ENCODE data around the gene TEDC1. TPM values are rescaled to one million over a fixed set of nuclear protein-coding genes. Genes with fewer than 3 reads are reported as not detected.
A peak's percentile ranks its signal among the peaks of the same experiment; 100 is the strongest.

The TEDC1 gene
- total RNA-seq, 1 experiment from 2014 or later, result 26.2 TPM

DNA sequence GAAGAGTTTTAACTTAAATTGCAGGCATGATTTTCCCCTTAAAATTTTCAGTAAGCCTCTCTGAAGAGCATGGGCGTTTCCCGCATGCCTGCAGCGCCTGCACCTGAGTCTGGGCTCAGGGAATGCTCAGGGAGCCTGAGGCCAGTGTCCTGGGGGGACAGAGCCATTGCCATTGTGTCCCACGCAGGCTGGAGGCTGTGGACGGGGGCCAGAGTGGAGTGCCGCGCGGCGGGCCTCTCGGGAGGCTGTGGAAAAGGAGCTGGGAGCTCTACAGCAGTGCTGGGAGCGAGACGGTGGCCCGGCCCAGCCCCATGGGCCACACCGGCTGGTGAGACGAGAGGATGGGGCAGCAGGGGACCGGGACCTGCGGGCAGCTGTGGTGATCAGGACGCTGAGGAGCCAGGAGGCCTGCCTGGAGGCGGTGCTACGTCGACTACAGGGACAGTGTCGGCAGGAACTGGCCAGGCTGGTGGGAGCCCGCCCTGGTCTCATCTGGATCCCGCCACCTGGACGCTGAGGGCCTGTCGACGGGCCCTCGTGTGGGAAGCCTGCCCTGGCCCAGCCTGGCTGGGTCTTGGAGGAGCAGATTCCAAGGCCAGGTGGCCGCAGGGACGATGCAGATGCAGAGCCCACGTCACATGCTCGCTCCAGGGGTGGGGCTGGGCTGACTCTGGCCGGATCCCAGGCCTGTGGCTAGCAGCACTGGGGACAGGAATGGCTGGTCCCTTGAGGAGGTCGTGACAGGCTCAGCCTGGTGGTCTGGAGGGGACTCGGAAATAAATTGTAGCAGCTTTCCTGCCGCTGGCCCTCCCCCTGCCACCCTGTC lies 7.6 kb downstream of the TEDC1 start:
- Histone ChIP-seq H3K9ac (ENCODE audit: extremely low read depth, insufficient read length, low read length) (no peak overlapping the region), H4K5ac (ENCODE audit: insufficient read length, low read depth, low read length) (no peak overlapping the region), H3K4me2 (ENCODE audit: insufficient read depth, insufficient read length, low read length) (no peak overlapping the region), H2AK5ac (ENCODE audit: insufficient read length, low read length) (no peak overlapping the region), H3K14ac (ENCODE audit: insufficient read depth, low read length) (no peak overlapping the region), H3K79me1 (ENCODE audit: insufficient read depth, low read depth, low read length, poor library complexity, severe bottlenecking) (no peaks in the 10 kb centered on the region), H3K79me2 (ENCODE audit: insufficient read depth, low read length) (no peaks in the 10 kb centered on the region), H4K20me1 (ENCODE audit: control insufficient read depth, insufficient read depth, insufficient read length) (no peaks in the 10 kb centered on the region), H4K8ac (replicated peaks; ENCODE audit: insufficient read length, low read depth, low read length) (no peak overlapping the region), H2BK5ac (ENCODE audit: insufficient read length, low read length) (no peak overlapping the region), H3K56ac (ENCODE audit: insufficient read length, low read depth, low read length) (no peak overlapping the region), H2AFZ (ENCODE audit: low read length) (no peak overlapping the region), H4K91ac (ENCODE audit: insufficient read length, low read depth, low read length) (no peak overlapping the region), H3K23me2 (ENCODE audit: insufficient read length, low read depth, low read length, poor library complexity, severe bottlenecking) (peaks cover 2% of the 10 kb centered on the region), H3K9me3 (ENCODE audit: control insufficient read depth, low read depth, low read length) (no peaks in the 10 kb centered on the region), H3K27ac (ENCODE audit: insufficient read length, low read depth, low read length) (no peak overlapping the region), H2BK20ac (ENCODE audit: low read depth, low read length, poor library complexity, severe bottlenecking) (no peak overlapping the region), H3T11ph (ENCODE audit: low read length) (no peak overlapping the region), H2BK15ac (ENCODE audit: low read depth, low read length) (no peak overlapping the region), H3K18ac (ENCODE audit: insufficient read length, low read depth, low read length) (no peak overlapping the region), H2BK12ac (ENCODE audit: insufficient read length, low read depth, low read length) (no peak overlapping the region), H3K27me3 (ENCODE audit: insufficient read depth, low read length) (no peaks in the 10 kb centered on the region), H2BK120ac (ENCODE audit: low read depth, low read length, poor library complexity, severe bottlenecking) (no peak overlapping the region), H3K23ac (ENCODE audit: insufficient read length, low read depth, low read length) (no peak overlapping the region), H3K4me1 (ENCODE audit: insufficient read depth, low read length) (no peaks in the 10 kb centered on the region), H3K4ac (ENCODE audit: low read depth, low read length) (no peak overlapping the region)
- TF ChIP-seq, protein P1, sequence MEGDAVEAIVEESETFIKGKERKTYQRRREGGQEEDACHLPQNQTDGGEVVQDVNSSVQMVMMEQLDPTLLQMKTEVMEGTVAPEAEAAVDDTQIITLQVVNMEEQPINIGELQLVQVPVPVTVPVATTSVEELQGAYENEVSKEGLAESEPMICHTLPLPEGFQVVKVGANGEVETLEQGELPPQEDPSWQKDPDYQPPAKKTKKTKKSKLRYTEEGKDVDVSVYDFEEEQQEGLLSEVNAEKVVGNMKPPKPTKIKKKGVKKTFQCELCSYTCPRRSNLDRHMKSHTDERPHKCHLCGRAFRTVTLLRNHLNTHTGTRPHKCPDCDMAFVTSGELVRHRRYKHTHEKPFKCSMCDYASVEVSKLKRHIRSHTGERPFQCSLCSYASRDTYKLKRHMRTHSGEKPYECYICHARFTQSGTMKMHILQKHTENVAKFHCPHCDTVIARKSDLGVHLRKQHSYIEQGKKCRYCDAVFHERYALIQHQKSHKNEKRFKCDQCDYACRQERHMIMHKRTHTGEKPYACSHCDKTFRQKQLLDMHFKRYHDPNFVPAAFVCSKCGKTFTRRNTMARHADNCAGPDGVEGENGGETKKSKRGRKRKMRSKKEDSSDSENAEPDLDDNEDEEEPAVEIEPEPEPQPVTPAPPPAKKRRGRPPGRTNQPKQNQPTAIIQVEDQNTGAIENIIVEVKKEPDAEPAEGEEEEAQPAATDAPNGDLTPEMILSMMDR (conservative IDR thresholded peaks at IDR 0.05), result no peak
- no CpG with 5 or more reads among the region's 36 CpGs for WGBS (ENCODE audit: extremely low coverage, insufficient read length, low lambda C conversion rate)
- Mint-ChIP-seq H3K4me1 (peaks cover 0 to 4% of the 10 kb centered on the region in 2 experiments; a peak in 2 of 4 replicates), H3K4me3 (no peak overlapping the region), H3K9me3 (peaks cover 0 to 3% of the 10 kb centered on the region in 2 experiments; a peak in 1 of 5 replicates), H3K27ac (peak overlapping the region in 2 of 3 experiments; percentile 35 to 55; a peak in 1 of 7 replicates), H3K27me3 (ENCODE audit: low read depth) (peaks cover 2% of the 10 kb centered on the region; the same call in 1 of the 2 replicates), H3K36me3 (ENCODE audit: insufficient read depth in 1 of 3, low read depth in 3 of 3) (peaks cover 0 to under 1% (median 0%) of the 10 kb centered on the region in 3 experiments; a peak in 2 of 7 replicates)
- peak; percentile 39 for DNase-seq

Measured in H9 (cell line).